Mesenchymal stem cell (in vitro differentiated cells and primary cell): ENCODE data around the gene ZNF74. TPM values are rescaled to one million over a fixed set of nuclear protein-coding genes. Genes with fewer than 3 reads are reported as not detected.

Experiments
- small RNA-seq: library from polyadenylated mRNA; stranded (forward); fragments of <200 nt; extraction: miRNeasy Mini kit (QIAGEN cat#:217004); gene quantifications from one replicate; pipeline ENCODE3, GENCODE V24; 2013; ENCODE audit warnings: low read depth

ZNF74 gene

Small RNA genes lying within 50 kb of the gene (small RNA-seq; reads per million reads assigned to genes)
- gene RNU6-225P, result not detected
